ENCODE measurements around the gene RETREG3. TPM values are rescaled to one million over a fixed set of nuclear protein-coding genes. Genes with fewer than 3 reads are reported as not detected.

RETREG3 gene
- total and polyA plus RNA-seq, 9 of the 15 experiments (the other 6 are each of a cell fraction or from before 2014, with no cell fraction given) = 4.1 to 39.0 (median 16.9) TPM

- TF ChIP-seq SOX6 (IDR thresholded peaks at IDR 0.05) (no peak), ZNF263 (CRISPR knock-in tag; IDR thresholded peaks at IDR 0.05; ENCODE audit: borderline replicate concordance) (no peak), DPF2 (IDR thresholded peaks at IDR 0.05) (no peak), ZBTB7A (IDR thresholded peaks at IDR 0.05; ENCODE audit: borderline replicate concordance, control insufficient read depth, low read depth, low read length) (no peak), ZNF253 (CRISPR knock-in tag; conservative IDR thresholded peaks at IDR 0.05) (no peak), HNRNPL (IDR thresholded peaks at IDR 0.05; ENCODE audit: low read depth, low read length) (no peak), RB1 (IDR thresholded peaks at IDR 0.05; ENCODE audit: low read depth) (no peak), TOE1 (IDR thresholded peaks at IDR 0.05; ENCODE audit: borderline replicate concordance) (no peak), TOE1 (CRISPR knock-in tag; IDR thresholded peaks at IDR 0.05; ENCODE audit: borderline replicate concordance, low read depth) (no peak), ZNF232 (CRISPR knock-in tag; IDR thresholded peaks at IDR 0.05) (no peak)
- TF ChIP-seq, protein P1, sequence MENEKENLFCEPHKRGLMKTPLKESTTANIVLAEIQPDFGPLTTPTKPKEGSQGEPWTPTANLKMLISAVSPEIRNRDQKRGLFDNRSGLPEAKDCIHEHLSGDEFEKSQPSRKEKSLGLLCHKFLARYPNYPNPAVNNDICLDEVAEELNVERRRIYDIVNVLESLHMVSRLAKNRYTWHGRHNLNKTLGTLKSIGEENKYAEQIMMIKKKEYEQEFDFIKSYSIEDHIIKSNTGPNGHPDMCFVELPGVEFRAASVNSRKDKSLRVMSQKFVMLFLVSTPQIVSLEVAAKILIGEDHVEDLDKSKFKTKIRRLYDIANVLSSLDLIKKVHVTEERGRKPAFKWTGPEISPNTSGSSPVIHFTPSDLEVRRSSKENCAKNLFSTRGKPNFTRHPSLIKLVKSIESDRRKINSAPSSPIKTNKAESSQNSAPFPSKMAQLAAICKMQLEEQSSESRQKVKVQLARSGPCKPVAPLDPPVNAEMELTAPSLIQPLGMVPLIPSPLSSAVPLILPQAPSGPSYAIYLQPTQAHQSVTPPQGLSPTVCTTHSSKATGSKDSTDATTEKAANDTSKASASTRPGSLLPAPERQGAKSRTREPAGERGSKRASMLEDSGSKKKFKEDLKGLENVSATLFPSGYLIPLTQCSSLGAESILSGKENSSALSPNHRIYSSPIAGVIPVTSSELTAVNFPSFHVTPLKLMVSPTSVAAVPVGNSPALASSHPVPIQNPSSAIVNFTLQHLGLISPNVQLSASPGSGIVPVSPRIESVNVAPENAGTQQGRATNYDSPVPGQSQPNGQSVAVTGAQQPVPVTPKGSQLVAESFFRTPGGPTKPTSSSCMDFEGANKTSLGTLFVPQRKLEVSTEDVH (IDR thresholded peaks at IDR 0.05; ENCODE audit: low read depth, partially characterized antibody) = no peak
- TF ChIP-seq, protein P2, sequence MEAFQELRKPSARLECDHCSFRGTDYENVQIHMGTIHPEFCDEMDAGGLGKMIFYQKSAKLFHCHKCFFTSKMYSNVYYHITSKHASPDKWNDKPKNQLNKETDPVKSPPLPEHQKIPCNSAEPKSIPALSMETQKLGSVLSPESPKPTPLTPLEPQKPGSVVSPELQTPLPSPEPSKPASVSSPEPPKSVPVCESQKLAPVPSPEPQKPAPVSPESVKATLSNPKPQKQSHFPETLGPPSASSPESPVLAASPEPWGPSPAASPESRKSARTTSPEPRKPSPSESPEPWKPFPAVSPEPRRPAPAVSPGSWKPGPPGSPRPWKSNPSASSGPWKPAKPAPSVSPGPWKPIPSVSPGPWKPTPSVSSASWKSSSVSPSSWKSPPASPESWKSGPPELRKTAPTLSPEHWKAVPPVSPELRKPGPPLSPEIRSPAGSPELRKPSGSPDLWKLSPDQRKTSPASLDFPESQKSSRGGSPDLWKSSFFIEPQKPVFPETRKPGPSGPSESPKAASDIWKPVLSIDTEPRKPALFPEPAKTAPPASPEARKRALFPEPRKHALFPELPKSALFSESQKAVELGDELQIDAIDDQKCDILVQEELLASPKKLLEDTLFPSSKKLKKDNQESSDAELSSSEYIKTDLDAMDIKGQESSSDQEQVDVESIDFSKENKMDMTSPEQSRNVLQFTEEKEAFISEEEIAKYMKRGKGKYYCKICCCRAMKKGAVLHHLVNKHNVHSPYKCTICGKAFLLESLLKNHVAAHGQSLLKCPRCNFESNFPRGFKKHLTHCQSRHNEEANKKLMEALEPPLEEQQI (IDR thresholded peaks at IDR 0.05) = no peak
These were observed 17.8 kb downstream of the RETREG3 start (continued) for GRCh38 chr17:42591411-42591810.
